IPS-NIHi7 (cell line): ENCODE measurements around the gene DISC1.
A peak's percentile ranks its signal among the peaks of the same experiment; 100 is the strongest.
"Not testable (repeated sequence)": the region's sequence is repeated elsewhere in the genome, so short reads cannot be mapped to it uniquely, and the experiment has no call there.

Experiments
- DNase-seq: peaks from one replicate; pipeline ENCODE4 v3.0.0; 2012; ENCODE audit warnings: mixed read lengths; ENCODE audit errors: extremely low spot score

Gene DISC1

GRCh38 chr1:231636157-231636556 lies 9.6 kb downstream of the DISC1 start:
- DNase-seq: peak; percentile 46

- not testable (repeated sequence) for DNase-seq
Measured at GRCh38 chr1:231636922-231637321, 10.3 kb downstream of the DISC1 start.

- no peak for DNase-seq
Measured at GRCh38 chr1:231638647-231639046, 12.1 kb downstream of the DISC1 start.

GRCh38 chr1:231639819-231640218 lies 13.2 kb downstream of the DISC1 start:
- DNase-seq: no peak

- not testable (repeated sequence) for DNase-seq
Measured at GRCh38 chr1:231641444-231641843, 14.9 kb downstream of the DISC1 start.

- DNase-seq: not testable (repeated sequence)
Measured at GRCh38 chr1:231642061-231642460, 15.5 kb downstream of the DISC1 start.

- DNase-seq: no peak
Measured at GRCh38 chr1:231642618-231643017, 16.0 kb downstream of the DISC1 start.

GRCh38 chr1:231643071-231643934 lies 16.7 kb downstream of the DISC1 start:
- DNase-seq: no peak

- no peak for DNase-seq
Measured at GRCh38 chr1:231643935-231644237, 17.3 kb downstream of the DISC1 start.

GRCh38 chr1:231645634-231646033 lies 19.0 kb downstream of the DISC1 start:
- DNase-seq: not testable (repeated sequence)

GRCh38 chr1:231646165-231646564 lies 19.6 kb downstream of the DISC1 start:
- DNase-seq: not testable (repeated sequence)

- DNase-seq: not testable (repeated sequence)
Measured at GRCh38 chr1:231651621-231652260, 25.2 kb downstream of the DISC1 start.

GRCh38 chr1:231653632-231654031 lies 27.0 kb downstream of the DISC1 start:
- no peak for DNase-seq

- no peak for DNase-seq
Measured at GRCh38 chr1:231656741-231657140, 30.2 kb downstream of the DISC1 start.

GRCh38 chr1:231658223-231658622 lies 31.6 kb downstream of the DISC1 start:
- DNase-seq: not testable (repeated sequence)

GRCh38 chr1:231660198-231660597 lies 33.6 kb downstream of the DISC1 start:
- DNase-seq: no peak

- no peak for DNase-seq
Measured at GRCh38 chr1:231663211-231663792, 36.7 kb downstream of the DISC1 start.

GRCh38 chr1:231665101-231665500 lies 38.5 kb downstream of the DISC1 start:
- DNase-seq: no peak

GRCh38 chr1:231665726-231666125 lies 39.1 kb downstream of the DISC1 start:
- DNase-seq: no peak

GRCh38 chr1:231666220-231666936 lies 39.8 kb downstream of the DISC1 start:
- no peak for DNase-seq

GRCh38 chr1:231666937-231667608 lies 40.5 kb downstream of the DISC1 start:
- no peak for DNase-seq
